Small intestine (tissue), 7 donors: ENCODE results near the gene TPM3. TPM values are rescaled to one million over a fixed set of nuclear protein-coding genes. Genes with fewer than 3 reads are reported as not detected.
"Not testable (repeated sequence)": the region's sequence is repeated elsewhere in the genome, so short reads cannot be mapped to it uniquely, and the experiment has no call there.

Experiments
- DNase-seq, 2 donors: peaks; one replicate each; pipeline versions ENCODE4 v3.0.0 to v3.0.0-alpha.2; 2013
- FAIRE-seq: peaks from 2 replicates; lab custom pipeline; 2012; peaks lifted over from hg19 to GRCh38; lab: Jason Lieb, UNC
- H3K27ac ChIP-seq, 3 donors: one replicate each; pipeline ENCODE4 v1.5.1; 2013; ENCODE audit warnings: low read length in 2 of 3, mild to moderate bottlenecking in 2 of 3, control low read depth in 1 of 3, inconsistent platforms in 1 of 3, low read depth in 1 of 3, moderate library complexity in 1 of 3
- H3K27me3 ChIP-seq, 3 donors: one replicate each; pipeline ENCODE4 v1.6.1; 2013; ENCODE audit warnings: low read length in 3 of 3, inconsistent platforms in 1 of 3; ENCODE audit not compliant: control insufficient read depth in 3 of 3, insufficient read depth in 3 of 3
- H3K36me3 ChIP-seq, 3 donors: one replicate each; pipeline ENCODE4 v1.6.1; 2013; ENCODE audit warnings: low read length in 3 of 3, inconsistent platforms in 1 of 3, low read depth in 1 of 3, mild to moderate bottlenecking in 1 of 3, moderate library complexity in 1 of 3; ENCODE audit not compliant: control insufficient read depth in 3 of 3, insufficient read depth in 2 of 3
- H3K4me1 ChIP-seq, 3 donors: one replicate each; pipeline ENCODE4 v1.6.1; 2013; ENCODE audit warnings: low read length in 2 of 3, inconsistent platforms in 1 of 3, low read depth in 1 of 3, mild to moderate bottlenecking in 1 of 3, moderate library complexity in 1 of 3; ENCODE audit not compliant: control insufficient read depth in 3 of 3, insufficient read depth in 2 of 3
- H3K4me3 ChIP-seq, 3 donors: one replicate each; pipeline ENCODE4 v1.5.1; 2013; ENCODE audit warnings: low read length in 3 of 3, control low read depth in 1 of 3, inconsistent platforms in 1 of 3, low read depth in 1 of 3, mild to moderate bottlenecking in 1 of 3, moderate library complexity in 1 of 3
- H3K9me3 ChIP-seq, 2 donors: one replicate each; pipeline ENCODE4 v1.6.1; 2013; ENCODE audit warnings: low read depth in 1 of 2, low read length in 1 of 2; ENCODE audit not compliant: control insufficient read depth in 2 of 2, insufficient read depth in 1 of 2
- WGBS, 3 donors: extraction: QIAGEN DNeasy Blood & Tissue Kit; methylation state at CpG; one replicate each; pipeline ENCODE4 v1.1.7; 2013; 5-methylcytosine and 5-hydroxymethylcytosine counted together
- polyA plus RNA-seq, 4 donors: library from polyadenylated mRNA; stranded (reverse) in 3 of 4; unstranded in 1 of 4; fragments of 200-250 nt in 3 of 4; fragments of 120-200 nt in 1 of 4; gene quantifications; one replicate each; pipeline versions ENCODE4 v1.2.1 to v1.2.3, GENCODE V29; 2013
- donor health status: healthy with polysubstance abuse.
- donor health status: control.
- donor health status: control.
- donor health status: Bipolar disorder and iron deficiency.
- donor health status: healthy.

Gene TPM3
- polyA plus RNA-seq, 4 donors: 244 to 335 (median 277) TPM

DNA sequence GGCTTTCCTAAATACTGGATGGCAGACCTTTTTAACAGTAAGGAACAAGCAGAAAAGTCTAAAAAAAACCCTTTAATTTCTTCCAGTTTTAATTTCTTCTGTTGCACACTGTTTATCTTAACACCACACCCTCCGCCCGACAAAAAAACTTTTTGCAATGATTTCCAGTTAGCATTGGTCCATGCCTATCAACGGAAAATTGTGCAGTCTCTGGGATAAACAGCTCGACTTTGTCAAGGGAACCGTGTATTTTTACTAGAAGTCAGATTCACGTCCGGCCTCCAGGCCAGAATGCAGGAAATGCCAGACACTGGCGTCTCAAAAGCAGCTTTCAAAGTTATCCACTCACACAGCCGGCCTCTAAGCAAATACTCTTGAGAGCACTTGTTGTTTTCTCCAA lies 36.6 kb downstream of the TPM3 start:
- Histone ChIP-seq H3K4me1 (peaks cover 0 to 3% (median 0%) of the 10 kb centered on the region in 3 donors), H3K9me3 (no peaks in the 10 kb centered on the region), H3K4me3 (no peak overlapping the region), H3K36me3 (peaks cover 0 to 21% (median 3%) of the 10 kb centered on the region in 3 donors), H3K27ac (peak overlapping the region in 2 of 3 donors; percentile 24 to 92), H3K27me3 (no peaks in the 10 kb centered on the region)
- peak in 1 of 2 donors; percentile 45 for DNase-seq
- 35 to 66% (median 61%) methylated on average over 9 of the region's 9 CpGs for WGBS, 3 donors
- no peak for FAIRE-seq

DNA sequence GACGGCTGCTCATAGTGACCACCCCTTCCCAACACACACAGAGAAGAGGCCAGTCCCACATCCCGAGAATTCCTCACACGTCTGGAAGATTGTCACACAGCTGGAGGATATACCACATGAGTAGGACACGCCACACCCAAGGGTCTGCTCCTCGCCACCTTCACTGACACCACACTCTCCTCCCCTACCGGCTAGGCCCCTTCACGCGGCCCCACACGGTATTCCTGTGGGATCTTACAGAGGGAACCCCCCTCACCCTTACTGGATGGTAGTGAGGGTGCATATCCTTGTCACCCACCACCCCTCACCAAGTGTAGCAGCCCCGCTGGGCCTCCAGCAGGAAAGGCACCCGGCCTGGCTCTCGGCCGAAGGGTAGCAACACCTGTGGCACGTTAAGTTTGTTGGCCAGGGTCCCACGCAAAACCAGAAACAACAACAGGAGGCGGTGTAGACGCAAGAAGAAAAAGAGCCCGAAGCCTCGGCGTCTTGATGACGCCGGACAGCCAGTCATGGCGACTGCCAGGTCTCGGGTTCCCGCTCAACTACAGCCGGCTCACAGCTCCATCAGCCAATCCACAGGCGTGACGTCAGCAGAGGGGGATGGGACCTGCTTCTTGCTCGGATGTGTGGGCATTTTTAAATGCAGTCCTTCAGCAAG lies 37.2 kb downstream of the TPM3 start, which contains the start of gene NUP210L:
Gene NUP210L (minus strand): TSS at position 540 of the 658 bp plus-strand sequence.
- no peak for FAIRE-seq
- 80 to 91% (median 88%) methylated on average over 29 of the region's 29 CpGs for WGBS, 3 donors

DNA sequence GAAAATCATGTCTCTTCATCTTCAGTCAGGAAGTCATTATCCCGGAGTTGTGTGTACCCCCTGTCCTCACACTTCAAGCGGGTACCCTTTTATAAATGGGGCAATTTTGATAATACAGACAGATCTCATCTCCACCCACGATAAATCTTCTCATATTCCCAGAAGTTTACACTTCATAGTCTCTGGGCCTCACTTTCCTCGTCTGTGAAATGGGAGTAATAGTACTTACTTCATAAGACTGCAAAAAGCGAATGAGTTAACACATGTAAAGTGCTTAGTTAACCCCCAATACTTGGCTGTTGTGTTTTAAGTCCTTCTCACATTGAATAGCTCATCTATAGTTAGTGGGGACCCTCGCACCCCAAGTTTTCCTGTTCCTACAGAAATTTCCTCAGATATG lies 37.8 kb downstream of the TPM3 start:
- H3K36me3 ChIP-seq: peaks cover 0 to 19% (median 0%) of the 10 kb centered on the region in 3 donors
- no peak overlapping the region for H3K4me3 ChIP-seq
- FAIRE-seq (no peak), DNase-seq (no peak)
- no peaks in the 10 kb centered on the region for H3K9me3 ChIP-seq
- H3K27me3 ChIP-seq: no peaks in the 10 kb centered on the region
- H3K27ac ChIP-seq: peak overlapping the region in 1 of 3 donors; percentile 92
- H3K4me1 ChIP-seq: peaks cover 0 to 3% (median 0%) of the 10 kb centered on the region in 3 donors
- WGBS, 3 donors: 92 to 98% (median 95%) methylated on average over 6 of the region's 6 CpGs

More for the DNA sequence above, 37.2 kb downstream of the TPM3 start, which contains the start of gene NUP210L:
- peaks cover 0 to 19% (median 0%) of the 10 kb centered on the region in 3 donors for H3K36me3 ChIP-seq
- H3K4me1 ChIP-seq: peaks cover 0 to 3% (median 0%) of the 10 kb centered on the region in 3 donors
- H3K27ac ChIP-seq: peak within 1 kb of the TSS in 2 of 3 donors; percentile 24 to 92
- H3K4me3 ChIP-seq: no peak within 1 kb of the TSS
- H3K9me3 ChIP-seq: no peaks in the 10 kb centered on the region
- peak in 1 of 2 donors; percentile 33 for DNase-seq
- H3K27me3 ChIP-seq: no peaks in the 10 kb centered on the region

DNA sequence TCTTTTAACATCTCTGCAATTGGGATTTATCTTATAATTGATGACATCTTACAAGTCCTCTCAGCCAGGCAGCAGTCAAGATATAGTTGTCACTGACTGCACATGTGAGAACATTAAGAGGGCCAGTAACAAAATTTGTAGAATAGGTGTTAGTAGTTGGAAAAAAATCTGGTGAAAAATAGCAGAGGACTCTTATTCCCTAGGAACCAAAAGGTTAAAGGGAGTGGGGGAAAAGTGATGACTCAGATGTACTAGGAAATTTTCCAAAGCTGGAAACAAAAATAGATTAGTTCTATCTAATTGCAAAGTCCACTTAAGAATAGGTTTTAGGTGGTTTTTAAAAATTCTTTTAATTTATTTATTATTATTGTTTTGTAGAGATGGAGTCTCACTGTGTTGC lies 40.6 kb downstream of the TPM3 start:
- FAIRE-seq (no peak), DNase-seq (no peak)
- H3K27ac ChIP-seq: no peak overlapping the region
- H3K4me3 ChIP-seq: no peak overlapping the region
- H3K9me3 ChIP-seq: no peaks in the 10 kb centered on the region
- peaks cover 0 to 7% (median 0%) of the 10 kb centered on the region in 3 donors for H3K36me3 ChIP-seq
- no peaks in the 10 kb centered on the region for H3K4me1 ChIP-seq
- no peaks in the 10 kb centered on the region for H3K27me3 ChIP-seq

DNA sequence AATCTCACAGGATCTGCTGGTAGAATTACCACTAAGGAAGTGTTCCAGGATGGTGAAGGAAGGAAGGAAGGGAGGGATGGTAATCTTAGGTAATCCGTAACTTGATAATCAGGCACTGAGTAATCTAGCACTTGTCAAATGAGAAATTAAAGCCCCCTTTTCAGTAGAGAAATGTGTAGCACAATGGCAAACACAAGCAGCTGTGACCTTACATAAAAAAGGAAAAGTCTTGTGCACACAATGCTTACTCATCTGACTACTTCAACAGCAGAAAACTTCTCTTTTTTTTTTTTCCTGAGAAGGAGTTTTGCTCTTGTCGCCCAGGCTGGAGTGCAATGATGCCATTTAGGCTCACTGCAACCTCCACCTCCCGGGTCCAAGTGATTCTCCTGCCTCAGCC lies 43.1 kb downstream of the TPM3 start:
- WGBS, 3 donors: 68 to 83% (median 68%) methylated on average over 2 to 3 of the region's 3 CpGs
- Histone ChIP-seq H3K4me3 (no peak overlapping the region), H3K36me3 (no peaks in the 10 kb centered on the region), H3K27me3 (no peaks in the 10 kb centered on the region), H3K9me3 (no peaks in the 10 kb centered on the region), H3K27ac (no peak overlapping the region), H3K4me1 (no peaks in the 10 kb centered on the region)
- DNase-seq: no peak
- FAIRE-seq: no peak

DNA sequence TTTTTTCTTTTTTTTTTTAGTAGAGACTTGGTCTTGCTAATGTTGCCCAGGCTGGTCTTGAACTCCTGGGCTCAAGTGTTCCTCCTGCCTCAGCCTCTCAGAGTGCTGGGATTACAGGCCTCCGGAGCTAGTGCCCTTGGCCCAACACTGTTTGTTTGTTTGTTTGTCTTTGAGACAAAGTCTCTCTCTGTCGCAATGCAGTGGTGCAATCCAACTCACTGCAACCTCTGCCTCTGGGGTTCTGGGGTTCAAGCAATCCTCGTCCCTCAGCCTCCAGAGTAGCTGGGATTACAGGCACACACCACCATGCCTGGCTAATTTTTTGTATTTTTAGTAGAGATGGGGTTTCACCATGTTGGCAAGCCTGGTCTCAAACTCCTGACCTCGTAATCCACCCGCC lies 44.4 kb downstream of the TPM3 start:
- H3K4me1 ChIP-seq, FAIRE-seq, DNase-seq, H3K36me3 ChIP-seq, H3K9me3 ChIP-seq, H3K27me3 ChIP-seq, H3K27ac ChIP-seq, H3K4me3 ChIP-seq: not testable (repeated sequence)
- WGBS, 3 donors: 84 to 89% (median 88%) methylated on average over 5 of the region's 5 CpGs

DNA sequence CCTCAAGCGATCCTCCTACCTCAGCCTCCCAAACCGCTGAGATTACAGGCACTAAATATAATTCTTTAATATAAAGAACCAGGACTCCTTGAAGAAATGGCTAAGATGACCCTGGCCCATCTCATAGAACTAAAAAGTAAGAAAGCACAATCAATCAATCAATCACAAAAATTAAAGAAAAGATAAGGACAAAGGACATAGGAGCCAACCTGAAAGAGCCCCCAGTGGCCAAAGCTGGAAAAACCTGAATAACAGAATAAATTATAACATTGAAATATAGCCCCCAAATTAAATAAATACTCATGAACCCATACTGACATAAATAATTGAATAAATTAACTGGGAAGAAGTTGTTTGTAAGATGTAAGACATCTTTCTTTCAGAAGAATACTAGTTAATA lies 45.9 kb downstream of the TPM3 start:
- no peaks in the 10 kb centered on the region for H3K36me3 ChIP-seq
- 96 to 100% (median 97%) methylated on average over 2 of the region's 2 CpGs for WGBS, 3 donors
- H3K4me1 ChIP-seq: no peaks in the 10 kb centered on the region
- H3K4me3 ChIP-seq: no peak overlapping the region
- no peak for FAIRE-seq
- no peak overlapping the region for H3K27ac ChIP-seq
- H3K9me3 ChIP-seq: no peaks in the 10 kb centered on the region
- DNase-seq: no peak
- H3K27me3 ChIP-seq: no peaks in the 10 kb centered on the region

DNA sequence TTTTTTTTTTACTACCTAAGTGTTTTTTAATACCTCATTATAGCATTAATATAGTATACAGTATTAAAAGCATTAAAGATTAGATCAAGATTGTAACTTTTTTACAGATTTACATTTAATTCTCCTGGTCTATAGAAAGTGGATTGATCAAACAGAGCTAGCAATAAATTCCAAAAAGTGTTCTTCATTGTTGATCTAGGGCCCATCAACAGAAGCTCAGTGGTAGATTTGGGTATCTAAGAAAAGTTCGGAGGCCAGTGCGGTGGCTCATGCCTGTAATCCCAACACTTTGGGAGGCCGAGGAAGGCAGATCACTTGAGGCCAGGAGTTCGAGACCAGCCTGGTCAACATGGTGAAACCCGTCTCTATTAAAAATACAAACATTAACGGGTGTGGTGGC lies 49.5 kb downstream of the TPM3 start:
- 91 to 99% (median 97%) methylated on average over 6 of the region's 6 CpGs for WGBS, 3 donors
- FAIRE-seq: no peak

More for the DNA sequence above, 49.5 kb downstream of the TPM3 start:
- Histone ChIP-seq H3K27ac (no peak overlapping the region), H3K4me3 (no peak overlapping the region), H3K4me1 (no peaks in the 10 kb centered on the region), H3K36me3 (no peaks in the 10 kb centered on the region), H3K27me3 (no peaks in the 10 kb centered on the region), H3K9me3 (no peaks in the 10 kb centered on the region)
- DNase-seq: no peak
